Tibial artery (tissue), 4 donors: Measurements from ENCODE around the gene ITPR3.

Source experiments
- DNase-seq, 2 donors: peaks; one replicate each; pipeline ENCODE4 v3.0.0-alpha.2; 2019
- H3K27ac ChIP-seq, 2 donors: fragments of 200-600 bp; sonication (generic) in 1 of 2; 1 replicate in 1 of 2; 2 replicates in 1 of 2; pipeline ENCODE4 v1.5.1; 2018 to 2019; ENCODE audit warnings: mild to moderate bottlenecking in 1 of 2
- H3K27me3 ChIP-seq, 2 donors: fragments of 200-600 bp; sonication (generic) in 1 of 2; one replicate each; pipeline versions ENCODE4 v1.5.1 to v1.6.0; 2016 to 2019
- H3K36me3 ChIP-seq, 3 donors: fragments of 200-600 bp; sonication (generic) in 2 of 3; one replicate each; pipeline ENCODE4 v1.5.1; 2016 to 2019; ENCODE audit warnings: mild to moderate bottlenecking in 2 of 3
- H3K4me1 ChIP-seq, 4 donors: fragments of 200-600 bp; sonication (generic) in 2 of 4; 1 replicate in 3 of 4; 2 replicates in 1 of 4; pipeline ENCODE4 v1.5.1; 2016 to 2019
- H3K4me3 ChIP-seq, 2 donors: fragments of 200-600 bp; sonication (generic) in 1 of 2; 1 replicate in 1 of 2; 2 replicates in 1 of 2; pipeline ENCODE4 v1.5.1; 2018 to 2019; ENCODE audit warnings: mild to moderate bottlenecking in 2 of 2
- H3K9me3 ChIP-seq, 3 donors: fragments of 200-600 bp; sonication (generic) in 1 of 3; one replicate each; pipeline ENCODE4 v1.5.1; 2016 to 2019
- CTCF ChIP-seq, 2 experiments: fragments of 200-600 bp in 1 of 2; fragments of 450-650 bp in 1 of 2; IDR thresholded peaks; one replicate each; pipeline ENCODE4 v1.5.1; 2017 to 2019; ENCODE audit warnings: antibody characterized with exemption in 2 of 2, mild to moderate bottlenecking in 1 of 2, moderate library complexity in 1 of 2
- intact Hi-C: fragments of 100-400 bp; cut with DNase I; formaldehyde crosslinking; loops from one replicate; pipeline ENCODE4 v1.15.0; 2023; ENCODE audit warnings: low total_unique reads

ITPR3 gene

GRCh38 chr6:33685411-33686224 is 64.5 kb downstream of the ITPR3 start:
- Histone ChIP-seq H3K27ac (no peak overlapping the region), H3K36me3 (peaks cover 0 to 95% (median 61%) of the 10 kb centered on the region in 3 donors)
- DNase-seq = no peak

GRCh38 chr6:33686225-33686924 is 65.3 kb downstream of the ITPR3 start:
- Histone ChIP-seq H3K36me3 (peaks cover 0 to 96% (median 66%) of the 10 kb centered on the region in 3 donors), H3K4me3 (no peak overlapping the region), H3K4me1 (no peaks in the 10 kb centered on the region), H3K27ac (no peak overlapping the region), H3K27me3 (no peaks in the 10 kb centered on the region), H3K9me3 (no peaks in the 10 kb centered on the region)
- intact Hi-C loops = no loop called here
- TF ChIP-seq CTCF (IDR thresholded peaks at IDR 0.05) = no peak
- DNase-seq = no peak

More at GRCh38 chr6:33685411-33686224, 64.5 kb downstream of the ITPR3 start:
- no peaks in the 10 kb centered on the region for H3K9me3 ChIP-seq
- no peaks in the 10 kb centered on the region for H3K4me1 ChIP-seq
- intact Hi-C loops = no loop called here
- H3K4me3 ChIP-seq = no peak overlapping the region
- no peaks in the 10 kb centered on the region for H3K27me3 ChIP-seq
- TF ChIP-seq CTCF (IDR thresholded peaks at IDR 0.05) = no peak

- Histone ChIP-seq H3K27ac (no peak overlapping the region), H3K4me1 (peaks cover 0 to 6% (median 0%) of the 10 kb centered on the region in 4 donors), H3K36me3 (peaks cover 0 to 97% (median 64%) of the 10 kb centered on the region in 3 donors), H3K9me3 (no peaks in the 10 kb centered on the region), H3K4me3 (no peak overlapping the region), H3K27me3 (no peaks in the 10 kb centered on the region)
- DNase-seq = no peak
- intact Hi-C loops = no loop called here
- TF ChIP-seq CTCF (IDR thresholded peaks at IDR 0.05) = no peak
Observed at GRCh38 chr6:33686981-33687975, 66.2 kb downstream of the ITPR3 start.

GRCh38 chr6:33688006-33688405 is 66.9 kb downstream of the ITPR3 start:
- peaks cover 0 to 97% (median 58%) of the 10 kb centered on the region in 3 donors for H3K36me3 ChIP-seq

More at GRCh38 chr6:33688006-33688405, 66.9 kb downstream of the ITPR3 start:
- H3K4me3 ChIP-seq = no peak overlapping the region
- H3K27me3 ChIP-seq = no peaks in the 10 kb centered on the region
- DNase-seq = no peak
- intact Hi-C loops = no loop called here
- H3K27ac ChIP-seq = no peak overlapping the region
- no peak for TF ChIP-seq CTCF (IDR thresholded peaks at IDR 0.05)
- H3K9me3 ChIP-seq = no peaks in the 10 kb centered on the region
- peaks cover 0 to 13% (median 2%) of the 10 kb centered on the region in 4 donors for H3K4me1 ChIP-seq
